Measurements from ENCODE around the gene C3orf18.
A peak's percentile ranks its signal among the peaks of the same experiment; 100 is the strongest.

Gene C3orf18

GRCh38 chr3:50567386-50568167, at the start of gene C3orf18:
TSS of gene C3orf18 (minus strand) at chr3:50567747. CDS start at chr3:50565699, 2,048 bp downstream.
- peak; percentile 89 to 92 for DNase-seq (ENCODE audit: low read depth in 1 of 2, low spot score in 1 of 2)

- peak; percentile 91 to 93 for DNase-seq (ENCODE audit: low read depth in 1 of 2, low spot score in 1 of 2)
These were observed 49.2 kb upstream of the C3orf18 start for GRCh38 chr3:50616770-50617095.

- DNase-seq (ENCODE audit: low read depth in 1 of 2, low spot score in 1 of 2), result peak; percentile 69 to 71
These were observed 48.6 kb upstream of the C3orf18 start for GRCh38 chr3:50616003-50616769.

GRCh38 chr3:50615190-50615589, 47.6 kb upstream of the C3orf18 start:
- no peak for DNase-seq (ENCODE audit: low read depth in 1 of 2, low spot score in 1 of 2)

GRCh38 chr3:50612970-50613846, 45.7 kb upstream of the C3orf18 start:
- no peak for DNase-seq (ENCODE audit: low read depth in 1 of 2, low spot score in 1 of 2)

GRCh38 chr3:50612234-50612882, 44.8 kb upstream of the C3orf18 start:
- peak in 1 of 2 donors; percentile 11 for DNase-seq (ENCODE audit: low read depth in 1 of 2, low spot score in 1 of 2)

GRCh38 chr3:50611464-50612233, 44.1 kb upstream of the C3orf18 start, which contains the start of gene CISH:
TSS of gene CISH (minus strand) at chr3:50611774. CDS start at chr3:50611650, 124 bp downstream.
- DNase-seq (ENCODE audit: low read depth in 1 of 2, low spot score in 1 of 2), result peak; percentile 98

GRCh38 chr3:50610992-50611463, 43.5 kb upstream of the C3orf18 start:
- DNase-seq (ENCODE audit: low read depth in 1 of 2, low spot score in 1 of 2), result no peak

GRCh38 chr3:50610181-50610971, 42.8 kb upstream of the C3orf18 start:
- peak in 1 of 2 donors; percentile 19 for DNase-seq (ENCODE audit: low read depth in 1 of 2, low spot score in 1 of 2)

GRCh38 chr3:50609763-50610085, 42.2 kb upstream of the C3orf18 start:
- peak in 1 of 2 donors; percentile 9 for DNase-seq (ENCODE audit: low read depth in 1 of 2, low spot score in 1 of 2)

GRCh38 chr3:50609071-50609762, 41.7 kb upstream of the C3orf18 start:
- DNase-seq (ENCODE audit: low read depth in 1 of 2, low spot score in 1 of 2), result no peak

- no peak for DNase-seq (ENCODE audit: low read depth in 1 of 2, low spot score in 1 of 2)
These were observed 40.7 kb upstream of the C3orf18 start for GRCh38 chr3:50608278-50608677.

- DNase-seq (ENCODE audit: low read depth in 1 of 2, low spot score in 1 of 2), result no peak
These were observed 39.9 kb upstream of the C3orf18 start for GRCh38 chr3:50607271-50608091.

GRCh38 chr3:50606596-50606995, 39.0 kb upstream of the C3orf18 start:
- no peak for DNase-seq (ENCODE audit: low read depth in 1 of 2, low spot score in 1 of 2)

GRCh38 chr3:50605901-50606326, 38.4 kb upstream of the C3orf18 start:
- no peak for DNase-seq (ENCODE audit: low read depth in 1 of 2, low spot score in 1 of 2)

GRCh38 chr3:50604628-50605588, 37.4 kb upstream of the C3orf18 start:
- no peak for DNase-seq (ENCODE audit: low read depth in 1 of 2, low spot score in 1 of 2)

Measured in stimulated activated CD4-positive, alpha-beta T cell treated with anti-CD3 and anti-CD28 coated beads, Interleukin-15, amount 100 ng/mL, for 1 hour (primary cell).